Measurements from ENCODE around the gene MRPS27.
"Not testable (repeated sequence)": the region's sequence is repeated elsewhere in the genome, so short reads cannot be mapped to it uniquely, and the experiment has no call there.

Gene MRPS27

GRCh38 chr5:72324189-72324825, 4.3 kb upstream of the MRPS27 start:
- no peak for DNase-seq

DNA sequence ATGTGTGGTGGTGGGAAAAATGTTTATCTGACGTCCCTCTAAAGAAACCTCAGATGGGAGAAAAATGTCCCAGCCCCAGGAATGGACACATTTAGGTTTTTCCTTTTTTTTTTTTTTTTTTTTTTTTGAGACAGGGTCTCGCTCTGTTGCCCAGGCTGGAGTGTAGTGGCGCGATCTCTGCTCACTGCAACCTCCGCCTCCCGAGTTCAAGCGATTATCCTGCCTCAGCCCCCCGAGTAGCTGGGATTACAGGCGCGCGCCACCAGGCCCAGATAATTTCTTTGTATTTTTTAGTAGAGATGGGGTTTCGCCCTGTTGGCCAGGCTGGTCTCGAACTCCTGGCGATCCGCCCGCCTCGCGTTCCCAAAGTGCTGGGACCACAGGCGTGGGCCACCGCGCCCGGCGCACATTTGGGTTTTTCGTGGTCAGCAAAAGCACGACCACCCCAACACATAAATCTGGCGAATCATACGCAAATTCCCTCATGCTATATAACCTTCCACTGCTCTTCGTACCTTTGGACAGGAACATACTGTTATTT, 535 bp downstream of the MRPS27 start:
- DNase-seq = not testable (repeated sequence)

DNA sequence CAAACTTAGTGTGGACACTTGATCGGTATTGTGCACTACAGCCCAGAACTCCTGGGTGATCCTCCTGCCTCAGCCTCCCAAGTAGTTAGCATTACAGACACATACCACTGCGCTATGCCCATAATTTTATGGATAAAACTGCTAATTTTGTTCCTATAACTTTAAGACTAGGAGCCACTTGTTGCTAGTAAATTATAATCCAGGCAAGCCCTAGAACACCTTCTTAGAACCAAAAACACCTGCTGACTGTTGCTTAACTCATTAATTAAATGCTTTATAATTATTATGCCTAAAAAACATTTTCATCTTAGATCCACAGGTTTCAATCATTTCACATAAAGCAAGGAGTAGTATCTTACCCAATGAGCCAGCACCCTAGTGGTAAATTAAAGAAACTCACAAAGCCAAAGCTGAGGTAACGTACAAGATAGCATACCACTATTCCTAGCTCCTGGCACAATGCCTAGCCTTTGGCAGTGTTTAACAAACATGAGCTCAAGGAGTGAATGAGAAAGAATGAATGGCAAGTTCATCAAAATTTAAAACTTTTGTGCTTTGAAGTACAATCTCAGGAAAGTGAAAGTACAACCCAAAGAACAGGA, 5.4 kb downstream of the MRPS27 start:
- peak; percentile 82 for DNase-seq

DNA sequence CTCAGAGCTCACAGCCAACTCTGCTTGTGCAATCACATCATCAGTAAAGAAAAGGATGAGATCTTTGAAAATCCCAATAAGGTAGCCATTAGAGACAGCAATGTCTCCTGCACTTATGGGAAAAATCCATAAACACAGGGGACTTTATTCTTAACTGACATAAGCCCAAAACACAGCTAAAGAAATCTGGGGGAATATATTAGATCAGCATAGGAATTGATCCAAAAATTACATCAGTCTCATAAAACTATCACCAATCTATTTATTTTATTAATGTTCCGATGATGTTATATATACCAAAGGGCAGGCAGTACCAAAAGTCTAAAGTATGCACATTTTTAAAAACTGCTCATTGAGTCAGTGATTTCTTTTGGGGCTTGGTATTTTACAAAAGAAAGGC, 6.9 kb downstream of the MRPS27 start:
- DNase-seq = no peak

DNA sequence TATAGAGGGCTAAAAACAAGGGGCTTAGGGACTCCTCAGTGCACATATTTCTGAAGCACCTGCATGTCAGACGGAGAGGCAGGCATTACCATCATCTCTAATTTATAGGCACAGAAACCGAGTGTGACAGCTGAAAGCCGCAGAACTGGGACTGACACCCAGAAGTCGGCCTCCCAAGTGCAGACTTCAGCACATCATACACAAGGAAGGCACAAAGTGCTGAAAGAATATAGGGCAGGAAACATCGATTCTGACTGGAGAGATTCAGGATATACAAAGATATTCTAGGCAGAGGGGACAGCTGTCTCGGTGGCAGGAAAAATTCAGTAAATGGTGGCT, 11.2 kb downstream of the MRPS27 start:
- no peak for DNase-seq

DNA sequence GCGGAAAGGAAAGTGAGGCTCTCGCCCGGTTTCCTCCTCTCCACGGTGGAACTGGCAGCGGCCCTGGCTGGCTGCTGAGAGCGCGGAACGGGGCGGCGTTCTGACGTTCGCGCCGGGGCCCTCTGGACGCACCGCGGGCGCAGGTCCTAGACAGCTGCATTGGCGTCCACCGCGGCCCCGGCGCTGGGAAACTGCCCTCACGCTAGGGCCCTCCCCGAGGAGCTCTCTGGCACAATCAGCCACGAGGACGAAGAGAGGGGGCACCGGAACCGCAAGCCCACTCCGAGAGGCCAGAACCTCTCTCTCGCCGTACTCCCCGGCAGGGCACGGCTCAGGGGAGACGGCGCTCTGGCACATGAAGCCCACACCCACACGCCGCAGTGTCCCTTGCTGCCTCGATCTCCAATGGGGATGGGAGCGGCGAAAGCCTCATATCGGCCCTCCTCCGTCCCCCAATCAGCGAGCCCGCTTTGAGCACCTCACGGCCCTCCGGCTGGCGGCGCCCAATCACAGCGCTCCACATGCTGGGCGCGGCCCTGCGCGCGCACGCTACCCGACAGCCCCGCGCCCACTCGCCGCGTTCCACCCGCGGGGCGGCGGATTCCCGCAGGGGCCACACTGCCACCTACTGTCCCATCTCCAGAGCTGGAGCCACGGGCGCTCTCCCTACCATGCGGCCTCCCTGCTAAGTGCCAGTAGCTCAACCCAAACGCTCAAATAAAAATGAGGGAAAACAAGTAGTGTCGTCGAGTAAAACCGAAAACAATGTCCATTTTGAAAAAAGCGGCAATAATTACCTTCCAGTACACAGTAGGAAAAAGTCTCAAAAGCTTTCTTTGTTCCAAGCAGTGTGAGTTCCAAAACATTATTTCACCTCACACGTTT, 11.8 kb downstream of the MRPS27 start:
- peak; percentile 98 for DNase-seq

DNA sequence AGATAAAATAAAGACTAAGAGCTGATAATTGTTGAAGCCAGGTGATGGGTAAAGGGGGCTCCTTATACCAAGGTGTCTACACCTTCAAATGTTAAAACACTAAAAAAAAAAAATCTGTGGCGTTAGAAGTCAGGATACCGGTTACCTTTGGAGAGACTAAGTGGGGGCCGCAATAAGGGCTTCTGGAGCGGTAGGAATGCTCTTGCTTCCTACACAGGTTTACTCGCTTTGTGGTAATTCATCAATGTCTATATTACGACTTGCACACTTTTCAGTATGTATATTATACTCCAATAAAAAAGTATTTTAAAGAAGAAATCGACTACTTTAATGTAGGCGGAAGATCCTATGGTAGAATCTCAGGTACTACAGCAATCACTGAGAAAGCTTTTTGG, 12.5 kb downstream of the MRPS27 start:
- DNase-seq = no peak

DNA sequence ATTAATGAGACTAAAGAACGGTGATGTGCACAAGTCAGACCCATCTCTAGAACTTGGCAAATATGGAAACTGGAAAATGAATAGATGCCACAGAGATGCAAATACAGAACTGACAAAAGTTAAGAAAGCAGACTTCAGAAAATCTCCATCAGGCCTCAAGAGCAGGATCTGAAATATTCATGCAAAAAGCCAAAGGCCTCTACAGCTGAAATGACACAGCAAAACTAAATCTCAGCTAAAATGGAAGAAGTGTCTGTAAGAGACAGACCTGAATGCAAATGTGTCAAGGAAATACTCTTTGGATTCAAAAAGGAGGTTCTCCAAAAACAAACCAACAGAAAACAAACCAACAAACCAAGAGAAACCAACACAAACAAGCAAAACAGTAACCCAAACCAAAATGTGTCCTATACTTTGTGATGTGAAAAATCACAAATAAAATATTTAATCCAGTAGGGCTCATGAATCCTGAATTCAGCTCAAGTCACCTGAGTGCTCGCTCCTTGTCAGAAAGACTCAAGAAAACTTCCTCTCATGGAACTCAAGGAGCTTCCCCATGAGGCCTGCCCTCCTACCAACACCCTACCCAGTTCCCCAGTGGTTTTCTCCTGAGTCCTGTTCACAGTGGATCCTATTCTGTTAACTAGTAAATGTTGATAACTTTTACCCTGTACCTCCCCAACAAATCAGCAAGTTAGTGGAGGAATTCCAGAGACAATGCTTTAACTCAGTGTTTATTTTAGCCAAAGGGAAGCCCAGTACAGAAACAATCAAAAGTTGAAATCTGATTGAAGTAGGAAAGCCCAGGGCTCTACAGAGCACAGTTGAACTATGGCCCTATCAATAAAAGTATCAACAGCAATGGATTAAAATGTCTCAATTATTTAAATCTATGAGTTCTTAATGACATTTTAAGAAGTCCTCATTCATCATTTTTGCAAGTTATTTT, 14.6 kb downstream of the MRPS27 start:
- DNase-seq = peak; percentile 55

GRCh38 chr5:72302171-72302570, 17.9 kb downstream of the MRPS27 start:
- DNase-seq = no peak

GRCh38 chr5:72301557-72301956, 18.5 kb downstream of the MRPS27 start:
- no peak for DNase-seq

- no peak for DNase-seq
Measured at GRCh38 chr5:72300590-72301339, 19.3 kb downstream of the MRPS27 start.

- no peak for DNase-seq
Measured at GRCh38 chr5:72298711-72299110, 21.3 kb downstream of the MRPS27 start.

GRCh38 chr5:72298136-72298535, 21.9 kb downstream of the MRPS27 start:
- DNase-seq = peak; percentile 34

- DNase-seq = no peak
Measured at GRCh38 chr5:72296256-72296655, 23.8 kb downstream of the MRPS27 start.

DNA sequence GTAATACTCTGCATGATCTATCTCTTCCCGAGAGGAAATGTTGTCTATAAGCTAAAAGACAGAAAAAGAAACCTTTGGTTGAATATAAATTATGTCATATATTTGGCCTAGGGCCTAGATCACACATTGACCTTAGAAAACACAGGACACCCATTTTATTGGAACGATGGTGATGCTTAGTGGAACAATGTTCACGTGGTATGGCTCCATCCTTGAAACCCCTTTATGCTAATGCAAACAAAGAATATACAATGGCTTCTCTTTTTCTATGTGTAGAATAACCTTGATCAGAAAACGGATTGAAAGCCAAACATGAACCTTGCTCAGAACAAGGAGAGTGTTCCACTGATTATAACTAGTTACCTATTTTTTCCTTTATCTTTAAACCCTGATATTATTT, 24.5 kb downstream of the MRPS27 start:
- no peak for DNase-seq

GRCh38 chr5:72294473-72294872, 25.6 kb downstream of the MRPS27 start:
- no peak for DNase-seq

GRCh38 chr5:72293495-72294055, 26.5 kb downstream of the MRPS27 start:
- DNase-seq = peak; percentile 26

- DNase-seq = no peak
Measured at GRCh38 chr5:72292411-72292810, 27.6 kb downstream of the MRPS27 start.

DNA sequence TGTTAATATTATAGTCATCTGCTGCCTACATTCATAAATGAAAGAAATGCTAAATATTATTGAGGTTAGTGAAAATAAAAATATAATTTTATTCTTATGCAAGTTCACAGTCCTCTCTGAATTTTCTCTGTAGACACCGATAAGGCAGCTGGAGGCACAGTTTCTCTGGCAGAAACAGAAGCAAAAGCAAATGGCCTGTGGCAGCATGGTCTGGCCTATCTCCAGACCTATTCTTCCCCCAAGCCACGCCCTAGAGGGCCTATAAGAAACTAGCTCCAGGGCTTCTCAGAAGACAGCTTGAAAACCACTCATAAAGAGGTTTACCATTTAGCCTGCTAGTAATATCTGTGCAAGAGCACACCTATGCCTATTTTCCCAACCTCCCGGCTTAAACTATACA, 28.4 kb downstream of the MRPS27 start:
- peak; percentile 79 for DNase-seq

- DNase-seq = peak; percentile 27
Measured at GRCh38 chr5:72290356-72291133, 29.5 kb downstream of the MRPS27 start.

- no peak for DNase-seq
Measured at GRCh38 chr5:72288924-72289323, 31.1 kb downstream of the MRPS27 start.

Data from OCI-M1 (cell line).